GM19468 (cell line): ENCODE measurements around the gene EBI3.
"Not testable (repeated sequence)": the region's sequence is repeated elsewhere in the genome, so short reads cannot be mapped to it uniquely, and the experiment has no call there.

Experiments used
- ATAC-seq: cut with Tn5 transposase; IDR thresholded peaks from one replicate; pipeline ENCODE4 v1.9.1; 2021; ENCODE audit warnings: mild to moderate bottlenecking, moderate library complexity, moderate number of reproducible peaks; ENCODE audit not compliant: unreplicated experiment; ENCODE audit errors: extremely low read depth

EBI3 gene

DNA sequence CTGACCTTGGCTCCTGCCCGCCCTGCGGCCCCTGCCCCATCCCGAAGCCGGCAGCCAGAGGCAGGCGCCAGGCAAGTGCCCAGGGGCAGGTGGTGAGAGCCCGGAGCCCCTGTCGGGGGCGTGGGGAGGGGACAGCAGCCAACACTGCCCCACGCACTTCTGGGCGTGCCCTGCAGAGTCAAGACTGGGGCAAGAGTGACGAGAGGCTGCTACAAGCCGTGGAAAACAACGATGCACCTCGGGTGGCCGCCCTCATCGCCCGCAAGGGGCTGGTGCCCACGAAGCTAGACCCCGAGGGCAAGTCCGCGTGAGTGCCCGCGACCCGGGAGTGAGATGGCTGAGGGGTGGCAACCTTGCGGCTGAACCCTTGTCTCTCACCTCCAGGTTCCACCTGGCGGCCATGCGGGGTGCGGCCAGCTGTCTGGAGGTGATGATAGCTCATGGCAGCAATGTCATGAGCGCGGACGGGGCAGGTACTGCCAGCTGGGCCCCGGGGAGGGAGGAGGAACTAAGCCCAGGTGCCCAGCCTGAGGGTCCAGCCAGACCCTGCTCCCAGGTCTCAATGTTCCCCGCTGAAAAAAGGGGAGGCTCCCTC, 29.5 kb upstream of the EBI3 start:
- no peak for ATAC-seq

GRCh38 chr19:4200940-4201542, 28.3 kb upstream of the EBI3 start:
- ATAC-seq = no peak

GRCh38 chr19:4201798-4202197, 27.5 kb upstream of the EBI3 start:
- no peak for ATAC-seq

DNA sequence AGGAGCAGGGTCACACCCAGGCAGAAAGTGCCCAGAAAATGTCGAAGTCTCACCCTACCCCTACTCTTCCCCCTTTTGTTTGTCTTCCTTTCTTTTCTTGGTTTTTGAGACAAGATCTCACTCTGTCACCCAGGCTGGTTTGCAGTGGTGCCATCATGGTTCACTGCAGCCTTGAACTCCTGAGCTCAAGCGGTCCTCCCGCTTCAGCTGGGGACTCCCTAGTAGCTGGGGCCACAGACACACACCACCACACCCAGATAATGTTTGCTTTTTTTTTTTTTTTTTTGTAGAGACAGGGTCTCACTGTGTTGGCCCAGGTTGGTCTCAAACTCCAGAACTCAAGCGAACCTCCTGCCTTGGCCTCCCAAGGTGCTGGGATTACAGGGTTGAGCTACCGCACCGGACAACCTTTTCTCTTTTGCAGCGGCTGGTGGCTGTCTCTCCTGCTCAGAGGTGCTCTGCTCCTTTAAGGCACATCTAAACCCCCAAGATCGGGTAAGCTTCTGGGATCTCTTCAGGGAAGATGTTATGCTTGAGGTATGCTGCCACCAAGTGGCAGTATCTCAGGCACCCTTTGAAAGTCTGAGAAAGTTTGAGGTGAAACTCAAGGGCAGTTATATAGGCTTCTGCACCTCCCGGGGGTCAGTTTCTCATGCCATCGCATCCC, 22.4 kb upstream of the EBI3 start:
- no peak for ATAC-seq

- no peak for ATAC-seq
Measured at GRCh38 chr19:4208385-4209094, 20.8 kb upstream of the EBI3 start.

GRCh38 chr19:4210166-4210731, 19.1 kb upstream of the EBI3 start:
- ATAC-seq = no peak

DNA sequence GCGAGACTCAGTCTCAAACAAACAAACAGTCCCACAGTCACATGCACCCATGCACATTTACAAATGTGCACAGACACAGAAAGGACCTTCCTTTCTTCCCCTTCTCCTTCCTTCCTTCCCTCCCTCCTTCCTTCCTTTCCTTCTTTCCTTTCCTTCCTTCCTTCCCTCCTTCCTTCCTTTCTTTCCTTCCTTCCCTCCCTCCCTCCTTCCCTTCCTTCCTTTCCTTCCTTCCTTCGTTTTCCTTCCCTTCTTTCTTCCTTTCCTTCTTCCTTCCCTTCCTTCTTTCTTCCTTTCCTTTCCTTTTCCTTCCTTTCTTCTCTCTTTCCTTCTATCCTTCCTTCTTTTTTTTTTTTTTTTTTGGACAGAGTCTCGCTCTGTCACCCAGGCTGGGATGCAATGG, 16.2 kb upstream of the EBI3 start:
- ATAC-seq = no peak

GRCh38 chr19:4215807-4216206, 13.5 kb upstream of the EBI3 start:
- no peak for ATAC-seq

DNA sequence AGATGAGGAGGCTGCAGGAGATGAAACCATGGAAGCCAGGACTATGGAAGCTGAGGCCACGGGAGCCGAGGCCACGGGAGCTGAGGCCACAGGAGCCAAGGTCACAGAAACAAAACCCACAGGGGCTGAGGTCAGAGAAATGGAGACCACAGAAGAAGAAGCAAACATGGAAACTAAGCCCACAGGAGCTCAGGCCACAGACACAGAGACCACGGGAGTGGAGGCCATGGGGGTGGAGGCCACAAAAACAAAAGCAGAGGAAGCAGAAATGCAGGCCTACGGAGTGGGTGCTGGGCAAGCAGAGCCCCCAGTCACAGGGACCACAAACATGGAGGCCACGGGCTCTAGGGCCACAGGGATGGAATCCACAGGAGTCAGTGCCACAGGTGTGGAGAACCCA, 12.5 kb upstream of the EBI3 start:
- no peak for ATAC-seq

GRCh38 chr19:4217429-4218264, 11.7 kb upstream of the EBI3 start:
- no peak for ATAC-seq

DNA sequence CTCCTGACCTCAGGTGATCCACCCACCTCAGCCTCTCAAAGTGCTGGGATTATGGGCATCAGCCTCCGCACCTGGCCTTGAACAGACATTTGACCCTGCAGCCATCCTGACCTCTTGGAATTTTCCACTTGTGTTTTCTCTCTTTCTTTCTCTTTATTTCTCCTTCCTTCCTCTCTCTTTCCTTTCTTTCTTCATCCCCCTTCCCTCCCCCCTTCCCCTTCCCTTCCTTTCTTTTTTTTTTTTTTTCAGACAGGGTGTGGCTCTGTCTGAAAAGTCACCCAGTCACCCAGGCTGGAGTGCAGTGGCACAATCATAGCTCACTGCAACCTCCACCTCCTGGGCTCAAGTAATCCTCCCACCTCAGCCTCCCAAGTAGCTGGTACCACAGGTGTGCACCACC, 10.8 kb upstream of the EBI3 start:
- not testable (repeated sequence) for ATAC-seq

DNA sequence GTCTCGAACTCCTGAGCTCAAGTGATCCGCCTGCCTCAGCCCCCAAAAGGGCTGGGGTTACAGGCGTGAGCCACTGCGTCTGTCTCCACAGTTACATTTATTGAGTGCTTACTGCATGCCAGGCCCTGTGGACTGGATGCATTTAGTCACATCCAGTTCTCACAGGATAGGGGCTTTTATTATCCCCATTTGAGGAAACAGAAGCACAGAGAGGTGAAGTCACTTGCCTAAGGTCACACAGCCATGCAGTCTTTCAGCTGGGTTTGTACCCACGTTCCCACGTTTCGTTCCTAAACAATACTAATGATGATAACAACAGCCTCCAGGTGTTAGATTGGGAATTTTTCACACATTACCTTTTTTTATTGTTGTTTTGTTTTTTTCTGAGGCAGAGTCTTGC, 9.1 kb upstream of the EBI3 start:
- ATAC-seq = no peak

GRCh38 chr19:4224470-4224869, 4.9 kb upstream of the EBI3 start:
- ATAC-seq = no peak

- ATAC-seq = no peak
Measured at GRCh38 chr19:4225885-4226284, 3.4 kb upstream of the EBI3 start.

DNA sequence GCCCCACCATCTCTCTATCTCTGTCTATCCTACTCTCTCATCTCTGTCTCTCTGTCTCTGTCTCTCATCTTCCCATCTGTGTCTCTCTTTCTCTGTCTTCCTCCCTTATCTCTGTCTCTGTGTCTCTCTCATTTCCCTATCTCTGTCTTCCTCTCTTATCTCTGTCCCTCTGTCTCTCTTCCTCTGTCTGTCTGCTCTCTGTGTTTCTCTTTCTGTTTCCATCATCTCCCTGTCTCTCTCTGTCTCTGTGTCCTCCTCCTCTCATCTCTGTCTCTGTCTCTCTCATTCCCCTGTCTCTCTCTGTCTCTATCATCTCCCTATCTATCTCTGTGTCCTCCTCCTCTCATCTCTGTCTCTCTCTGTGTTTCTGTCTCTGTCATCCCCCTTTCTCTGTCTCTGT, 1.6 kb upstream of the EBI3 start:
- no peak for ATAC-seq

- ATAC-seq = no peak
Measured at GRCh38 chr19:4228765-4229178, 551 bp upstream of the EBI3 start.

GRCh38 chr19:4230237-4230636, 914 bp downstream of the EBI3 start:
- ATAC-seq = not testable (repeated sequence)

- ATAC-seq = not testable (repeated sequence)
Measured at GRCh38 chr19:4231521-4231920, 2.2 kb downstream of the EBI3 start.

- not testable (repeated sequence) for ATAC-seq
Measured at GRCh38 chr19:4232139-4232538, 2.8 kb downstream of the EBI3 start.
